ENCODE results near the gene NPR3. TPM values are rescaled to one million over a fixed set of nuclear protein-coding genes. Genes with fewer than 3 reads are reported as not detected.

NPR3 gene
- total and polyA plus RNA-seq, 2 of the 8 experiments (the other 6 are each of a cell fraction or from before 2014, with no cell fraction given) = not detected

DNA sequence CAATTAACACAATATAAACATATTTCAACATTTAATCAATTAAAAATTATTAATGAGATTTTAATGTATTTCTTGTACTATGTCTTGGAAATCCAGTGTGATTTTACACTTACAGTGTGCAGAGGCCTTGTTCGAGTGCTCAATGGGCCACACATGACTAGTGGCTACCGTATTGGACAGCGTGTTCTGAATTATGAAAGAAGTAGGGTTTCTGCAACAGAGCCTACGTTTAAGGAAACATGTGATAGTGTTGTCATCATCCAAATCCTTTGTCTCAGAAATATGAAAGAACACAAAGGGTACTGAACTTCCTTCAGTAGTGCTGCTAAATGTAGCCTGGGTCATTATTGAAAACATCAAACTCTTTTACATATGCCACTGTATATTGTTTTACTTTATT, 29.5 kb downstream of the NPR3 start:
- Histone ChIP-seq H3K23ac (ENCODE audit: insufficient read length) (no peak overlapping the region), H4K20me1 (replicated peaks in 1 of 2; ENCODE audit: control insufficient read depth in 1 of 2, insufficient read depth in 2 of 2, low read length in 2 of 2) (no peaks in the 10 kb centered on the region), H2BK15ac (ENCODE audit: low read length) (no peak overlapping the region), H3K14ac (ENCODE audit: insufficient read length) (no peak overlapping the region), H3K27me3 (replicated peaks in 1 of 4; ENCODE audit: control insufficient read depth in 3 of 4, extremely low read depth in 1 of 4, insufficient read depth in 3 of 4, low read length in 3 of 4) (no peaks in the 10 kb centered on the region), H3K4me3 (ENCODE audit: extremely low read depth in 1 of 4, insufficient read depth in 2 of 4, low read depth in 3 of 4, low read length in 4 of 4) (no peak overlapping the region), H4K91ac (replicated peaks; ENCODE audit: insufficient read length, low read length) (no peak overlapping the region), H2BK12ac (ENCODE audit: low read depth, low read length) (no peak overlapping the region), H3K36me3 (ENCODE audit: control insufficient read depth in 2 of 4, insufficient read depth in 4 of 4, low read length in 3 of 4) (no peaks in the 10 kb centered on the region), H3K9me3 (ENCODE audit: insufficient read depth in 2 of 2, low read depth in 1 of 2, low read length in 1 of 2) (no peaks in the 10 kb centered on the region), H4K5ac (ENCODE audit: insufficient read length, low read depth, low read length) (no peak overlapping the region), H2AFZ (ENCODE audit: low read length) (no peak overlapping the region), H2BK120ac (replicated peaks; ENCODE audit: low read depth, low read length) (no peak overlapping the region), H3K4ac (replicated peaks; ENCODE audit: insufficient read length, low read depth, low read length) (no peak overlapping the region), H2AK5ac (ENCODE audit: low read depth, low read length) (no peak overlapping the region), H3K4me1 (replicated peaks in 1 of 4; ENCODE audit: control insufficient read depth in 3 of 4, insufficient read depth in 4 of 4, low read length in 3 of 4) (no peaks in the 10 kb centered on the region), H2BK20ac (ENCODE audit: low read length) (no peak overlapping the region), H2BK5ac (ENCODE audit: low read depth, low read length) (no peak overlapping the region), H3K9ac (replicated peaks in 1 of 4; ENCODE audit: extremely low read depth in 1 of 4, low read depth in 3 of 4, low read length in 3 of 4) (no peak overlapping the region), H3K4me2 (ENCODE audit: insufficient read depth in 1 of 2, low read depth in 2 of 2, low read length in 2 of 2) (no peak overlapping the region), H4K8ac (ENCODE audit: extremely low read depth, insufficient read depth, low read length) (no peak overlapping the region), H3K27ac (ENCODE audit: low read depth, low read length) (no peak overlapping the region), H3K56ac (replicated peaks; ENCODE audit: insufficient read length, low read depth, low read length) (no peak overlapping the region), H3K79me1 (ENCODE audit: low read depth, low read length) (no peaks in the 10 kb centered on the region), H3K18ac (ENCODE audit: extremely low read depth, low read length) (no peak overlapping the region), H3K23me2 (ENCODE audit: low read depth, low read length) (no peaks in the 10 kb centered on the region), H3K79me2 (ENCODE audit: control insufficient read depth in 1 of 2, insufficient read depth in 2 of 2, low read length in 2 of 2) (no peaks in the 10 kb centered on the region)
- ChIA-PET CTCF (ENCODE audit: partially characterized antibody) (no interaction called here), POLR2A (ENCODE audit: partially characterized antibody) (no interaction called here)
- TF ChIP-seq CHD2 (IDR thresholded peaks at IDR 0.05; ENCODE audit: low read length) = no peak
- TF ChIP-seq ASH2L (IDR thresholded peaks at IDR 0.05; ENCODE audit: low read length) = no peak
- DNase-seq (ENCODE audit: low read depth in 1 of 2, low spot score in 2 of 2) (no peak), FAIRE-seq (no peak)
- 89% methylated on average over 4 of the region's 4 CpGs; no CpG with 5 or more reads in 1 of the 2 experiments for WGBS, 2 experiments (ENCODE audit: extremely low coverage in 1 of 2, insufficient coverage in 1 of 2, insufficient read length in 1 of 2, insufficient replicate concordance in 2 of 2, low coverage in 1 of 2, low lambda C conversion rate in 2 of 2, missing lambda C conversion rate in 1 of 2)

Data from H1 (cell line).